ENCODE measurements around the gene ATP6AP2.

ATP6AP2 gene

DNA sequence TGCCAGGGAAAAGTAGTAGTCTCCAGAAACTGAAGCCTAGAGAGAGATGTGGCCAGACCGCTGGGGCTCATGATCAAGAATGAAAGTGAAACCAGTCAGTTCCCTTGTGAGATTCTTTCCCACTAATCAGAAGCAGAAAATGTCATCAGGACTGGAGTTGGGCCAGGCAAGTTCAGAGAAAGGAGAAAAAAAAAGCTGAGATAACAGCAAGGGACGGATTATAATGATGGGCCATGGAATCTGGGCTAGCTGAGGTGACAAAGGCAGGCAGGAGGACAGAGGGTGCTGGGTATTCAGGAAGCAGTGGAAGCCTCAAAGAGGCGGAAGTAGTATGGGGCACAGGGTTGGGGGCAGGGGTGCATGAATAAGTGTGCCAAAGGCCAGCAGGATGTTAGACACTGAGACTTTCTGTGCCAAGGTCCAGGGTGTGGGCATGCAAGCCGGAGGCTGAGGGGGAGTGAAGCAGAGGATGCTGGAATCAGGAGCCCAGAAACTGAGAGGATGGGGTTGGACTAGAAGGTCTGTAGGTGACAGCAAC is 64.1 kb downstream of the ATP6AP2 start:
- peak; percentile 75 for DNase-seq (ENCODE audit: low spot score)

DNA sequence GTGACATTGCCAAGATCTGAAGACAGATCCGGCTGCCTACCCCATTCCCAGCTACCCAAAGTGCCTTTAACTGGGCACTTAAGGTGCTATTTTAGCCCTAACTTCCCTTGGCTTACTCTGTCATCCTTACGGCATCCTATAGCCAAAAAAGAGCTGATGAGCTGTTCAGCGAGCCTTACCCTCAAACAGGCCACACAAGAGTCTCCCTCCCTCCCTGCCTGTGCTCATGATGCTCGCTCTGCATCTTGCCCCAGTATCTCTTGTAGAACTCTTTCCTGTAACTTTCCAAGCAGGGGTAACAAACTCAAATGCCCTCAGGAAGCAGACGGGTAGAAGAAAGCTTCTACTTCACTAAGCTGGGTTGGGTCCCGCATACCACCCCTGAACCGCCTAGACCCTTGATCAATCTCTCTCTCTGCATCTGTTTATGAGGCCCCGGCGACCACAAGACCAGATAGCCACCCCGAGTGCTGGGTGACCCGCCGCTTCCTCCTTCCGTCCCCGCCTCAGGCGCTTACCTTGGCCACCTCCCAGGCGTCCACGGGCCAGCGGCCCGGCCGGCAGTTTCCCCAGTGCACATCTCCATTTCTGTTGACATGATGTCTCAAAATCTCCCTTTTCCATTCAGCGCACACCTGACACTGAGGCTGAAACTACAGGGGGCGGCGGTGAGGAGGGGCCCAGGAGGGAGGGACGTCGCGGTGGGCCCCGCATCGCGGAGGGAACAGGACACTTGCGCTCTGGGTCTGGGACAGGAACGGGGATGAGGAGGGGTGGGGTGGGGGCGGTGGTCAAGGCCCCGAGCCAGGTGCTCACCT is 65.9 kb downstream of the ATP6AP2 start:
- DNase-seq (ENCODE audit: low spot score) = peak; percentile 61

DNA sequence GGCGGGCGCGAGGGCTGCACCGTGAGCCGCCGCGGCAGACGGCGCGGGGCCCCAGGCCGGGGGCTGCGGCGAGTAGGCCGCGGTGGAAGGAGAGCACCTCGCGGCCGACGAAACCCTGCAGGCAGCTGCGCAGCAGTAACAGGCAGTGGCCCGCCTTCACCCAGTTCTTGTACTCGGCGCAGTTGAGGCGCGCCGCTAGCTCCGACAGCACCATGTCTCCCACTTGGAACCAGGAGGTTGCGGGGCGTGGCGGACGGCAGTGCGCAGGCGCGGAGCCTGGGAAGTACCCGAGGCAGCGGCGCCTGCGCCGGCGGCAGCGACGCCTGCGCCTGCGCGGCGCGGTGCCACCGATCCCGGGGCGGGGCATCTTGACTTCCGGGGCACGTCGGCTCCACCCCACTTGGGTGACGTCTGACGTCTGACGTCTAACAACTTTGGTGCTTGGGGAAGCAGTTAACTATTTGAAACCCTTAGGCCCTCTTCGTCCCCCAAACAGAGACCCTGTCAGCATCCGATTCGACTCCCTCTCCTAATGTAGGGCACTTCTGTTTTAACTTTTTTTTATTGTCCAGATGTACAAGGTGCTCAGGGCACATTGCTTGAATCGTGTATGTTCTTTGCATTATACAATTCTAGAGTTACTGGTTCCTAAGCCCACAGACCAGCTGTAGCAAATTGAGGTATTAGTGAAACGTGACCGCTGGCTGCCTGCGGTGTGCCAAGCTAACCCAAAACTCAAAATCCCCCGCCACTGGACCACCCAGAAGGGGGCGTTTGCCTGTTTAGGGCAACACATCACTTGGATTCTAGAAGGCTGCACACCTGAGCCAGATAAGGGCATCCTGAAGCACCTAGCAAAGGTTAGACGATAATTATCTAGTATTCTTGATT is 66.8 kb downstream of the ATP6AP2 start, which contains the start of gene CXorf38:
CXorf38 (minus strand) TSS at position 255 of the 891 bp plus-strand sequence; CDS start at position 214, 41 bp downstream.
- peak; percentile 85 for DNase-seq (ENCODE audit: low spot score)

DNA sequence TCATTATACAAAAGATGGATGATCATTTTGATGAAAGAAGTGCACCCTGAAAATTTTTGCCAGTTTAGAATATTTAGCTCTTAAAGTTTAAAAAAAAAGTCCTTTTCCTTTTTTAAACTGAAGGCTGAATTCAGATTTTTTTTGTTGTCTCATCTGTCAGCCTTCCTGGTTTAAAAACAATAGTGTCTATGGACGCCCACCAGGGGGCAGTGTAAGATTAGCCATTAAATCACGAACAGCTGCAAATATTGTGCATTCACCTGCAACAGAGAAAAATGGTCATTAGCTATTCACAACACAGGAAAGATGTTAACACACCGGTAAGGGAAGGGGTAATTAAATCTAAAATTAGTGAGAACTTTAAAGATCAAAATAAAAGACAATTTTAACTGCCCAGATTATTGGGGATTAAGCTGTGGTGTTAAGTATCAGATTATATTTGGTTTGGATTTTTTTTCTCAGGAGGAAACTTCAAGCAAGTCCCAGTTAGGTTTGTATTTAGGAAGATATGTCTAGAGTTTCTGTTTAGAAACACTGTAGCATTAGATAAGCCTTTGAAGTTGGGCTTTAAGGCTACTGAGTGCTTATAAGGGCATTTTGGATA is 71.0 kb downstream of the ATP6AP2 start:
- DNase-seq (ENCODE audit: low spot score) = peak; percentile 76

DNA sequence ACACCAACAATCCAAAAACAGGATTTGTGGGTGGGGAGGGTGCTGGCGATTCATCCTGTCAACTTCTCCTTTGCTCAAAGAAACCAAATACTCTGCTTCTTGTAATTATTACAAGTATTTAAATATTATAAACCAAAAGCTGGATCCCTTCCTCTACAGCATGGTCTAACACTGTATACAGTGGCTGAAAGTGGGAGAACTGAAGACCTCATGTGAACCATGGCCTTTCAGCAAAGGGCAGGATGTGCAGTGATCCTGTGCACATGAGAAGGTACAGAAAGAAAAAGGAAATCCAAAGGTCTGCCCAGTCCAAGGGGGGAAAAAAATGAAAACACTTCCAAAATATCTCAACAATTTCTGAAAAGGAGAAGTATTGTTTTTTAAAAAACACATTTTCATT is 71.9 kb downstream of the ATP6AP2 start:
- DNase-seq (ENCODE audit: low spot score) = no peak

DNA sequence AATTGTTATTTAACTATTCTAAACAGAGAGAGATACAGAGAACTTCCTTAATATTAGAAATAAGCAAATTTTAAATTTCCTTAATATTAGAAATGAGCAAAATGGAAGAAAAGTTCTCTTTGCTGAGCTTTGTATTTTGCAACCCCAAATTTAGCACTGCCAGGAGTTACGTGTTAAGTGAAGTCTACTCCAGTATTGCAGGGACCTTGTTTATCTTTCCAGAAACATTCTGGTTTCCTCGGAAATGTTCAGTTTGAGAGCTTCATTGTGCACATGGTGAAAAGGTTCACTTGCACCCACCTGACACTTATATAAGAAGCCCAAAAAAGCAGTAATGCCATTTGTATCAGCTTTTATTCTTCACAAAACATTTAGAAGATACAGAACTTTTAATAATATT is 72.8 kb downstream of the ATP6AP2 start:
- DNase-seq (ENCODE audit: low spot score) = no peak
